Activated T-helper 1 cell treated with anti-CD3 and anti-CD28 coated beads, Interleukin-12 subunit alpha, Interleukin-12 subunit beta, Interleukin-2, Interleukin-4 antibody, amounts not matched to agents 30 ng/mL and 10 ng/mL and 1 ng/mL, durations not matched to agents 14 hours and 24 hours and 36 hours (primary cell): ENCODE data around the gene LRRC8C. TPM values are rescaled to one million over a fixed set of nuclear protein-coding genes. Genes with fewer than 3 reads are reported as not detected.
"Not testable (repeated sequence)": the region's sequence is repeated elsewhere in the genome, so short reads cannot be mapped to it uniquely, and the experiment has no call there.

Source experiments
- DNase-seq: peaks from one replicate; pipeline ENCODE4 v3.0.0; 2021; ENCODE audit warnings: low spot score
- H3K27ac Mint-ChIP-seq: one replicate; pipeline ENCODE4 v1.8.0; 2021; ENCODE audit warnings: mild to moderate bottlenecking, mixed read lengths
- H3K27me3 Mint-ChIP-seq: one replicate; pipeline ENCODE4 v1.8.0; 2022; ENCODE audit warnings: mild to moderate bottlenecking, moderate library complexity, mixed read lengths; ENCODE audit not compliant: insufficient read depth
- H3K36me3 Mint-ChIP-seq: one replicate; pipeline ENCODE4 v1.8.0; 2021; ENCODE audit warnings: low read depth, mixed read lengths
- H3K4me1 Mint-ChIP-seq: one replicate; pipeline ENCODE4 v1.8.0; 2021; ENCODE audit warnings: low read depth, mixed read lengths
- H3K4me3 Mint-ChIP-seq: one replicate; pipeline ENCODE4 v1.8.0; 2021; ENCODE audit warnings: mild to moderate bottlenecking, moderate library complexity, mixed read lengths
- H3K9me3 Mint-ChIP-seq: one replicate; pipeline ENCODE4 v1.8.0; 2021; ENCODE audit warnings: mixed read lengths
- intact Hi-C: fragments of 100-400 bp; cut with micrococcal nuclease; formaldehyde crosslinking; loops from one replicate; pipeline ENCODE4 v1.15.1; 2024
- total RNA-seq: library from RNA; stranded (reverse); gene quantifications from 2 replicates; pipeline ENCODE4 v1.2.3, GENCODE V29; 2022

LRRC8C gene
- total RNA-seq, 1 donor from 2014 or later: 64.3 TPM

GRCh38 chr1:89692601-89693521 lies 59.9 kb downstream of the LRRC8C start:
- Mint-ChIP-seq H3K27me3 (no peaks in the 10 kb centered on the region), H3K4me3 (no peak overlapping the region), H3K4me1 (peaks cover 80% of the 10 kb centered on the region), H3K36me3 (peaks cover 60% of the 10 kb centered on the region), H3K27ac (peak overlapping the region; percentile 70), H3K9me3 (no peaks in the 10 kb centered on the region)
- DNase-seq: no peak
- intact Hi-C loops: loop anchor here (2.0 kb wide), 2 partner anchors 22 to 34 kb away; no protein-coding TSS in a partner anchor

- Mint-ChIP-seq H3K27ac (peak overlapping the region; percentile 90), H3K36me3 (peaks cover 58% of the 10 kb centered on the region), H3K27me3 (no peaks in the 10 kb centered on the region), H3K4me3 (no peak overlapping the region), H3K9me3 (no peaks in the 10 kb centered on the region), H3K4me1 (peaks cover 88% of the 10 kb centered on the region)
- DNase-seq: no peak
- intact Hi-C loops: no loop called here
Observed at GRCh38 chr1:89695847-89696246, 62.9 kb downstream of the LRRC8C start.

- intact Hi-C loops: no loop called here
- H3K36me3 Mint-ChIP-seq: peaks cover 61% of the 10 kb centered on the region
- no peak overlapping the region for H3K4me3 Mint-ChIP-seq
Observed at GRCh38 chr1:89697383-89697782, 64.5 kb downstream of the LRRC8C start.

GRCh38 chr1:89698020-89698560 lies 65.2 kb downstream of the LRRC8C start:
- intact Hi-C loops: loop anchor here (2.0 kb wide), 1 partner anchor 65 kb away; no protein-coding TSS in a partner anchor
- Mint-ChIP-seq H3K4me3 (no peak overlapping the region), H3K4me1 (peaks cover 87% of the 10 kb centered on the region)

More at GRCh38 chr1:89697383-89697782, 64.5 kb downstream of the LRRC8C start:
- H3K4me1 Mint-ChIP-seq: peaks cover 88% of the 10 kb centered on the region
- H3K9me3 Mint-ChIP-seq: no peaks in the 10 kb centered on the region
- no peaks in the 10 kb centered on the region for H3K27me3 Mint-ChIP-seq
- H3K27ac Mint-ChIP-seq: peak overlapping the region; percentile 54
- no peak for DNase-seq

GRCh38 chr1:89698624-89699023 lies 65.7 kb downstream of the LRRC8C start:
- H3K4me3 Mint-ChIP-seq: peak overlapping the region; percentile 56
- no peaks in the 10 kb centered on the region for H3K9me3 Mint-ChIP-seq
- no peaks in the 10 kb centered on the region for H3K27me3 Mint-ChIP-seq
- no peak for DNase-seq
- peak overlapping the region; percentile 90 for H3K27ac Mint-ChIP-seq
- H3K36me3 Mint-ChIP-seq: peaks cover 61% of the 10 kb centered on the region
- H3K4me1 Mint-ChIP-seq: peaks cover 90% of the 10 kb centered on the region
- intact Hi-C loops: loop anchor here (1.0 to 2.0 kb wide), 2 partner anchors 21 to 64 kb away; no protein-coding TSS in a partner anchor

More at GRCh38 chr1:89698020-89698560, 65.2 kb downstream of the LRRC8C start:
- H3K27ac Mint-ChIP-seq: peak overlapping the region; percentile 54
- H3K9me3 Mint-ChIP-seq: no peaks in the 10 kb centered on the region
- no peaks in the 10 kb centered on the region for H3K27me3 Mint-ChIP-seq
- DNase-seq: no peak
- H3K36me3 Mint-ChIP-seq: peaks cover 57% of the 10 kb centered on the region

GRCh38 chr1:89699451-89699986 lies 66.6 kb downstream of the LRRC8C start:
- Mint-ChIP-seq H3K4me1 (peaks cover 89% of the 10 kb centered on the region), H3K36me3 (peaks cover 64% of the 10 kb centered on the region), H3K4me3 (peak overlapping the region; percentile 56), H3K27me3 (no peaks in the 10 kb centered on the region), H3K9me3 (peaks cover 5% of the 10 kb centered on the region), H3K27ac (peak overlapping the region; percentile 90)
- intact Hi-C loops: loop anchor here (1.0 to 2.0 kb wide), 2 partner anchors 20 to 63 kb away; no protein-coding TSS in a partner anchor
- DNase-seq: no peak

GRCh38 chr1:89701746-89702241 lies 68.9 kb downstream of the LRRC8C start:
- H3K27ac Mint-ChIP-seq: peak overlapping the region; percentile 72
- H3K4me3 Mint-ChIP-seq: peak overlapping the region; percentile 12
- H3K9me3 Mint-ChIP-seq: peaks cover 6% of the 10 kb centered on the region
- H3K27me3 Mint-ChIP-seq: no peaks in the 10 kb centered on the region
- intact Hi-C loops: loop anchor here (2.0 kb wide), 1 partner anchor 67 kb away; no protein-coding TSS in a partner anchor
- DNase-seq: no peak
- peaks cover 61% of the 10 kb centered on the region for H3K36me3 Mint-ChIP-seq
- peaks cover 83% of the 10 kb centered on the region for H3K4me1 Mint-ChIP-seq

- H3K4me1 Mint-ChIP-seq: peaks cover 77% of the 10 kb centered on the region
- H3K9me3 Mint-ChIP-seq: peaks cover 6% of the 10 kb centered on the region
- no peak overlapping the region for H3K27ac Mint-ChIP-seq
- no peaks in the 10 kb centered on the region for H3K27me3 Mint-ChIP-seq
- H3K36me3 Mint-ChIP-seq: peaks cover 58% of the 10 kb centered on the region
- intact Hi-C loops: loop anchor here (2.0 kb wide), 1 partner anchor 68 kb away; no protein-coding TSS in a partner anchor
- H3K4me3 Mint-ChIP-seq: no peak overlapping the region
- DNase-seq: no peak
Observed at GRCh38 chr1:89702520-89703045, 69.7 kb downstream of the LRRC8C start.

- no peak for DNase-seq
- Mint-ChIP-seq H3K4me1 (peaks cover 75% of the 10 kb centered on the region), H3K36me3 (peaks cover 59% of the 10 kb centered on the region), H3K27ac (no peak overlapping the region), H3K4me3 (no peak overlapping the region), H3K27me3 (no peaks in the 10 kb centered on the region), H3K9me3 (peaks cover 6% of the 10 kb centered on the region)
- intact Hi-C loops: loop anchor here (2.0 kb wide), 1 partner anchor 69 kb away; no protein-coding TSS in a partner anchor
Observed at GRCh38 chr1:89703469-89703868, 70.5 kb downstream of the LRRC8C start.

- Mint-ChIP-seq H3K9me3 (peaks cover 6% of the 10 kb centered on the region), H3K27me3 (no peaks in the 10 kb centered on the region), H3K36me3 (peaks cover 60% of the 10 kb centered on the region), H3K4me1 (peaks cover 73% of the 10 kb centered on the region), H3K27ac (no peak overlapping the region), H3K4me3 (no peak overlapping the region)
- intact Hi-C loops: no loop called here
- DNase-seq: no peak
Observed at GRCh38 chr1:89704014-89704413, 71.1 kb downstream of the LRRC8C start.

GRCh38 chr1:89704885-89705284 lies 72.0 kb downstream of the LRRC8C start:
- DNase-seq, intact Hi-C loops, H3K27ac Mint-ChIP-seq, H3K9me3 Mint-ChIP-seq, H3K4me3 Mint-ChIP-seq, H3K27me3 Mint-ChIP-seq: not testable (repeated sequence)
- Mint-ChIP-seq H3K36me3 (peaks cover 52% of the 10 kb centered on the region), H3K4me1 (peaks cover 66% of the 10 kb centered on the region)

- Mint-ChIP-seq H3K27me3 (no peaks in the 10 kb centered on the region), H3K4me1 (peaks cover 57% of the 10 kb centered on the region), H3K4me3 (no peak overlapping the region), H3K9me3 (peaks cover 6% of the 10 kb centered on the region), H3K27ac (no peak overlapping the region), H3K36me3 (peaks cover 46% of the 10 kb centered on the region)
- intact Hi-C loops: no loop called here
- DNase-seq: no peak
Observed at GRCh38 chr1:89705901-89706699, 73.2 kb downstream of the LRRC8C start.
